AG09309 (cell line): ENCODE results near the gene FAM98C.

Experiments used
- DNase-seq: peaks from one replicate; pipeline ENCODE4 v3.0.0-alpha.2; 2010; ENCODE audit warnings: low read depth
- H3K4me3 ChIP-seq: 2 replicates; pipeline ENCODE4 v1.5.1; 2011; ENCODE audit warnings: mild to moderate bottlenecking, low read depth, low read length, moderate library complexity; ENCODE audit not compliant: control insufficient read depth
- TF ChIP-seq, protein P1 (sequence below): IDR thresholded peaks from 2 replicates; pipeline ENCODE4 v1.5.1; 2011; ENCODE audit warnings: mild to moderate bottlenecking, low read depth, low read length, inconsistent platforms; ENCODE audit not compliant: insufficient read depth, control insufficient read depth; ENCODE audit errors: missing control alignments

FAM98C gene

DNA sequence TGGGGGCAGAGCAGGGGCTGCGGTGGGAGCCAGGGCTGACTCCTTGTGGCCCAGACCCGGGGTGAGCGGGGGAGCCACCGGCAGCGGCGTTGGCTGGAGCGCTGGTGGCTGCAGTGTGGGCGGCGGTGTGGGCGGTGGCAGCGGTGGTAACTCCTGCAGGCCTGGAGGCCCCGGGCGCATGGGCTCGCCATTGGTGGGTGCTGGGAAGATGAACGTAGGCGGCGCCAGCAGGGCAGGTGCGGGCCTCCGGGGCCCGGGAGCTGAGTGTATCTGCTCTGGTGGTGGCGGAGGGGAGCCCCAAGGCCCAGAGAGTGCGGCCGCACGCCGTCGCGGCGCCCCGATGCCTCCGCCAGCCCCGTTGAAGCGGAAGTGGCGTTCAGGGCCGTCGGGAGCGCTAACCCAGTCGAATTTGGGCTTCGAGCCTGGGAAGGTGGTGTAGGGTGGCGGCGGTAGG, 17.1 kb upstream of the FAM98C start:
- H3K4me3 ChIP-seq, result no peak overlapping the region
- TF ChIP-seq, protein P1, sequence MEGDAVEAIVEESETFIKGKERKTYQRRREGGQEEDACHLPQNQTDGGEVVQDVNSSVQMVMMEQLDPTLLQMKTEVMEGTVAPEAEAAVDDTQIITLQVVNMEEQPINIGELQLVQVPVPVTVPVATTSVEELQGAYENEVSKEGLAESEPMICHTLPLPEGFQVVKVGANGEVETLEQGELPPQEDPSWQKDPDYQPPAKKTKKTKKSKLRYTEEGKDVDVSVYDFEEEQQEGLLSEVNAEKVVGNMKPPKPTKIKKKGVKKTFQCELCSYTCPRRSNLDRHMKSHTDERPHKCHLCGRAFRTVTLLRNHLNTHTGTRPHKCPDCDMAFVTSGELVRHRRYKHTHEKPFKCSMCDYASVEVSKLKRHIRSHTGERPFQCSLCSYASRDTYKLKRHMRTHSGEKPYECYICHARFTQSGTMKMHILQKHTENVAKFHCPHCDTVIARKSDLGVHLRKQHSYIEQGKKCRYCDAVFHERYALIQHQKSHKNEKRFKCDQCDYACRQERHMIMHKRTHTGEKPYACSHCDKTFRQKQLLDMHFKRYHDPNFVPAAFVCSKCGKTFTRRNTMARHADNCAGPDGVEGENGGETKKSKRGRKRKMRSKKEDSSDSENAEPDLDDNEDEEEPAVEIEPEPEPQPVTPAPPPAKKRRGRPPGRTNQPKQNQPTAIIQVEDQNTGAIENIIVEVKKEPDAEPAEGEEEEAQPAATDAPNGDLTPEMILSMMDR, result no peak
- no peak for DNase-seq

DNA sequence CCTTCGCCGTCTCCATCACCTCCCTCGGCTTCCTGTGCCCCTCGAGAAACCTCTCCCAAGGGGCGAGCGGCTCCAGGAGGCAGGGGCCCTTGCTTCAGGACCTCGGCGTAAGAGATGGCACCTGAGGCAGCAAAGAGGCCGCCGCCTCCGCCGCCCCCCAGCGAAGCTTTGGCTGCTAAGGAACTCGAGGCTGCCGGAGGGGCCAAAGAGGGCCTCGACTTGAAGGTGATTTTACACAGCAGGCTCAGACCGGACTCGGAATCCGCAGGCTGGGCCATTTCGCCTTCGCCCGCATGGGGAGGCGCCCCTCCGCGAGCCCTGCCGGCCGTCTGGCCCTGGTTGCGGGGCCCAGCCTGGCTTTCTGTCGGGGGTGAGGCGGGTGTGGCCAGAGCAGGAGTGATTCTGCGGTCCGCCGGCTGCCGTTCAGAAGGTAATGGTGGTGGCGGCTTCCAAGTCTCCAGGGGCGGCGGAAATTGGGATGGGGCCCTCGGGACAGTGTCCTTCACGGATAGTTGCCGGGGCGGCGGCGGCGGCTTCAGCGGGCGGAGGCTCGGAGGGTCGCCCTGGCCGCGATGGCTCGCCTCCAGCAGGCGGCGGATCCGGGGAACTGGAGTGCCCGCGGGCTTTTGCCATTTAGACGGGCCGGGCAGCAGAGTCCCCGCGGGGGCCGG, 16.5 kb upstream of the FAM98C start:
- no peak overlapping the region for H3K4me3 ChIP-seq
- TF ChIP-seq, protein P1, result no peak
- no peak for DNase-seq

DNA sequence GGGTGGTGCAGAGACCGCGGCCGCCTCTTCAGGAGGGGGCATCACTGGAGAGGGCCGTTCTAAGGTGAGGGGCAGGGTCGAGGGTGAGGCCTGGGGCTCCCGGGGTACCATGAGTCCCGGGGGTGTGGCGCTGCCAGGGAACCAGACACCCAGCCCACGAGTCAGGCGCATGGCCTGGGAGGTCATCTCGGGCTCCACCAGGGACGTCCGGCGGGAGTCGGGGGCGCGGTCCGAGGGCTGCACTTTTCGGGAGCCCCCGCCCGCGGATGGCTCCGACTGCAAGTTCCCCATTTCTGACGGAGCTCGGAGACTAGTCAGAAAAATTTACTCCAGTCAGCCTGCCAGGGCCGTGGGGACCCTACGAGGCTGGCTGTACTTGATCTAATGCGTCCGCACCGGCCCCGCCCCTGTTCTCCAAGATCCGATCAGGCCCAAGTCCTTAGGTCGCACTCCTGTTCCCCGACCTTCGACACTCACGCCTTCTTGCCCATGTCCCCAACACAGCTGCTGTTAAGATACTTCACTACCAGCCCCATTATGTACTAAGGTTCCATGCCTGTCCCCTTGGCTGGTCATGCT, 15.8 kb upstream of the FAM98C start:
- DNase-seq, result no peak
- TF ChIP-seq, protein P1, result no peak
- no peak overlapping the region; the same call in 1 of the 2 replicates for H3K4me3 ChIP-seq

DNA sequence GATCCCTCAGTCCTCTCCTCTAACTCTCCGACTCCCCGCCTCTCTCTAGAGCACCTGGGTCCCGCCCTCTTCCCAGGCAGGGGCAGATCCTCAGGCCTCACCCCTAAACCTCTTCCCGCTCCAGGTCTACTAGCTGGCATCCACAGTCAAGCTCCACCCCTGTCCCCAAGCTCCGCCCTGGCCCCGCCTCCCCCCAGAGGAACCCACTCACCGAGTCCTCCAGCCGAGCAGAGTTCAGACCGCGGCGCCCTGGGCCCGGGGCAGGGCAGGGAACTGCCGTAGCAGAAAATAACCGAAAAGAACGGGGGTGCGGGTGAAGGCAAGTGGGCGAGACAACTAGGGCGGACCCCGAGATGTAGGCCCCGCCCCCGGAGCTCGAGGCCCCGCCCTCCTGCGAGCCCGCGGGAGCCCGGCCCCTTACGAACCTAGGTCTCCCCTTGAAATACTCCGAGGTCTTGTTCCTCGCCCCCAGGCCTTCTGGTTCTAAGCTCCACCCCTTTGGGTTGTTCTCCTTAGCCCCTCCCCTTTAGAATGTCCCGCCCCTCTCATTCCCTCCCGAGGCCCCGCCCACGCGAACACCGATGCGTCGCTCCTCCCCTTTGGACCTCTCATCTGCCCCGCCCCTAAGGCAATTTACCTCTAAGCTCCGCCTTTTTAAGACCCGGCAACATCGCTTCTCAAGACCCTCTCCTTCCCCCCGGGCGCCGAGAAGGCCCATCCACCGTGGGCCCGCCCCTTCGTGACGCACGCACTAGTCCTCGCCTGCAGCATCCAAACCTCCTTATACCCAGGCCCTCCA, 15.1 kb upstream of the FAM98C start, which contains the start of gene GGN:
Gene GGN (minus strand): TSS at position 485 of the 799 bp plus-strand sequence. CDS start 773 bp downstream, outside the sequence.
- TF ChIP-seq, protein P1, result no peak

DNA sequence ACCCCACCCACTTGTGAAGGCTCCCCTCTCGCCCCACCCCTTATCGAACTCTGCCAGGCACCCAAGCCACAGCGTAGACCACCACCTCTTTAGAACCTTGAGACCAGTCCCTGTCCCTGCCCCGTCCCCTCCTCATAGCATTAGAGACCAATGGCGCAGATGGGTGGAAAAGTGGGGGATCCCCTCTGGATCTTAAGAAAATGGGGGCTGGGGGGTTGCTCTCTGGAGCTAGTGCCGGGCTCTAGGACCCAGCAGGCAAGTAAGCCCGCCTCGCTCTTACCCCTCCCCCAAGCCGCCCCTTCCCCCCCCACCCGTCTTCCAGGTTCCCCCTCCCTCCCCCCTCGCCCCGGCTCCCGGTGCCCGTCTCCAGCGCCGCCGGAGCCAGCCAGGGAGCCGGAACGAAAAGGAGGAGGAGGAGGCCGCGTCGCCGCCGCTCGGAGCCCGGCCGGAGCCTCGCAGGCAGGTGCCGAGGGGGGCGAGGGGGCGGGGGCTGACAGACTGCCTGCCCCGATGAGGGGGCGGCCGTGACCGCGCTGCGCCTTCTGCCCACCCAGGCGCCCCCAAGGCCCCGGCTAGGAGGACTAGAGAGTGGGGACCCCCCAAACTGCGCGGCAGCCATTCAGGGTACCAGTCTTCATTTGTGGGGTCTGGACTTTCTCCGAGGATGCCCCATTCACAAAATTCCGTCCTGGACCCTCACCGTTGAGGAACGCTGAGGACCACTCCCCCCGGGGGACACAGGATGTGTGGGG, 14.4 kb upstream of the FAM98C start, which contains the start of gene SPRED3:
Gene SPRED3 (plus strand): TSS at position 349 of the 752 bp plus-strand sequence. CDS start 1,606 bp downstream, outside the sequence.
- DNase-seq, result no peak
- TF ChIP-seq, protein P1, result no peak
- peak within 1 kb of the TSS; percentile 84 for H3K4me3 ChIP-seq

More for the DNA sequence above, 15.1 kb upstream of the FAM98C start, which contains the start of gene GGN:
- DNase-seq, result peak; percentile 66
- H3K4me3 ChIP-seq, result peak within 1 kb of the TSS; percentile 84

DNA sequence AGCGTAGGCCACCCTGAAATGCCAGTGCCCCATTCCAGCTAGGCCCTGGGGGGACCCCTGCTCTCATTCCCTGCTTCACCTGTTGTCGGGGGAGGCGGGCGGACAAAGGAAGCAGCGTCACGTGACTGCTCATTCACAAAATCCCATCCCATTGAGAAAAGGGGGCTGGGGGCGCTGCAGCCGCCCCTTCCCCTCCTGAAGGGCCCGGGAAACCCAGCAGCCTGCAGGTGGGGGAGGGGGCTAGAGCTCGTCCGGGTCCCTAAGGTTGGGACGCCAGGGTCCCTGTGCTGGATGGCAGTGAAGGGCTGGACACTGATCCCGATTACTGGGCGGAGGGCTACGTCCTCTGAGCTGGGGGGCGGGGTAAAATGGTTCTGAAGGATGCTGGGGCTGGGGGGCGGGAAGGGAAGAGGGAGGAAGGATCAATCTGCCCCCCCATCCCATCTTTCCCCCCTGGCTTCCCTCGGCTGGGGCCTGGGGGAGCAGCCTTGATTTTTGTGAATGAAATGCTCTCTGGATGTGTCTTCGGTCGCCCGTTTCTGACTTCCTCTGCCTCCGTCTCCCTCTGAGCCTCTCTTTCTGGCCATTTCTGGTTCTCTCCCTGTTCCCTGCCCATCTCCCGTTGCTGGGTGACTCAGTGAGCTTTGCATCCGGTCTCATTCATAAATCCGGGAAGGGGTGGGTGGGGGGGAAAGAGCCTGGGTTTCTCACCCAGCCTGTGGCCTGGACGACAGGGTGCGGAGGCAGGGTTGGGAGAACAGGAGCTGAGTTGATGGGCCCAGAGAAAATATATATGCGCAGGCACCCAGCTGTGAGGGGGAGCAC, 13.6 kb upstream of the FAM98C start:
- TF ChIP-seq, protein P1, result no peak
- H3K4me3 ChIP-seq, result peak overlapping the region; percentile 84
- no peak for DNase-seq
